ENCODE measurements around the gene SARS1. TPM values are rescaled to one million over a fixed set of nuclear protein-coding genes. Genes with fewer than 3 reads are reported as not detected.

Gene SARS1
- total RNA-seq, 1 donor from 2014 or later = 364 TPM

- no peak for DNase-seq (ENCODE audit: extremely low spot score, unreplicated experiment)
- peak overlapping the region; percentile 65 for H3K4me3 Mint-ChIP-seq (ENCODE audit: unreplicated experiment)
- peaks cover 25% of the 10 kb centered on the region for H3K4me1 Mint-ChIP-seq (ENCODE audit: unreplicated experiment)
- H3K9me3 Mint-ChIP-seq (ENCODE audit: unreplicated experiment) = no peaks in the 10 kb centered on the region
- no peaks in the 10 kb centered on the region for H3K36me3 Mint-ChIP-seq (ENCODE audit: unreplicated experiment)
- no peaks in the 10 kb centered on the region for H3K27me3 Mint-ChIP-seq (ENCODE audit: unreplicated experiment)
- no peak for TF ChIP-seq CTCF (IDR thresholded peaks at IDR 0.05)
- no peak overlapping the region for H3K27ac Mint-ChIP-seq (ENCODE audit: unreplicated experiment)
Measured at GRCh38 chr1:109249654-109250401, 36.1 kb downstream of the SARS1 start.

GRCh38 chr1:109250454-109251276, 36.9 kb downstream of the SARS1 start:
- peak overlapping the region; percentile 65 for H3K4me3 Mint-ChIP-seq (ENCODE audit: unreplicated experiment)
- H3K27ac Mint-ChIP-seq (ENCODE audit: unreplicated experiment) = no peak overlapping the region
- H3K27me3 Mint-ChIP-seq (ENCODE audit: unreplicated experiment) = no peaks in the 10 kb centered on the region
- no peak for TF ChIP-seq CTCF (IDR thresholded peaks at IDR 0.05)
- H3K9me3 Mint-ChIP-seq (ENCODE audit: unreplicated experiment) = no peaks in the 10 kb centered on the region
- no peaks in the 10 kb centered on the region for H3K36me3 Mint-ChIP-seq (ENCODE audit: unreplicated experiment)
- no peak for DNase-seq (ENCODE audit: extremely low spot score, unreplicated experiment)
- H3K4me1 Mint-ChIP-seq (ENCODE audit: unreplicated experiment) = peaks cover 32% of the 10 kb centered on the region

- no peaks in the 10 kb centered on the region for H3K27me3 Mint-ChIP-seq (ENCODE audit: unreplicated experiment)
- H3K4me1 Mint-ChIP-seq (ENCODE audit: unreplicated experiment) = peaks cover 32% of the 10 kb centered on the region
- no peak overlapping the region for H3K27ac Mint-ChIP-seq (ENCODE audit: unreplicated experiment)
- no peak for TF ChIP-seq CTCF (IDR thresholded peaks at IDR 0.05)
- no peak overlapping the region for H3K4me3 Mint-ChIP-seq (ENCODE audit: unreplicated experiment)
- H3K9me3 Mint-ChIP-seq (ENCODE audit: unreplicated experiment) = no peaks in the 10 kb centered on the region
- no peak for DNase-seq (ENCODE audit: extremely low spot score, unreplicated experiment)
- no peaks in the 10 kb centered on the region for H3K36me3 Mint-ChIP-seq (ENCODE audit: unreplicated experiment)
Measured at GRCh38 chr1:109251277-109252166, 37.8 kb downstream of the SARS1 start.

- no peak overlapping the region for H3K27ac Mint-ChIP-seq (ENCODE audit: unreplicated experiment)
Measured at GRCh38 chr1:109252167-109252892, 38.6 kb downstream of the SARS1 start.

More at GRCh38 chr1:109252167-109252892, 38.6 kb downstream of the SARS1 start:
- no peaks in the 10 kb centered on the region for H3K9me3 Mint-ChIP-seq (ENCODE audit: unreplicated experiment)
- TF ChIP-seq CTCF (IDR thresholded peaks at IDR 0.05) = no peak
- H3K4me3 Mint-ChIP-seq (ENCODE audit: unreplicated experiment) = no peak overlapping the region
- H3K4me1 Mint-ChIP-seq (ENCODE audit: unreplicated experiment) = peaks cover 34% of the 10 kb centered on the region
- no peak for DNase-seq (ENCODE audit: extremely low spot score, unreplicated experiment)
- no peaks in the 10 kb centered on the region for H3K36me3 Mint-ChIP-seq (ENCODE audit: unreplicated experiment)
- no peaks in the 10 kb centered on the region for H3K27me3 Mint-ChIP-seq (ENCODE audit: unreplicated experiment)

Measured in osteocyte (in vitro differentiated cells).